Tibial artery (tissue), 4 donors: ENCODE data around the gene APCDD1.
"Not testable (repeated sequence)": the region's sequence is repeated elsewhere in the genome, so short reads cannot be mapped to it uniquely, and the experiment has no call there.

Experiments used
- DNase-seq, 2 donors: peaks; one replicate each; pipeline ENCODE4 v3.0.0-alpha.2; 2019
- H3K27ac ChIP-seq, 2 donors: fragments of 200-600 bp; sonication (generic) in 1 of 2; 1 replicate in 1 of 2; 2 replicates in 1 of 2; pipeline ENCODE4 v1.5.1; 2018 to 2019; ENCODE audit warnings: mild to moderate bottlenecking in 1 of 2
- H3K27me3 ChIP-seq, 2 donors: fragments of 200-600 bp; sonication (generic) in 1 of 2; one replicate each; pipeline versions ENCODE4 v1.5.1 to v1.6.0; 2016 to 2019
- H3K36me3 ChIP-seq, 3 donors: fragments of 200-600 bp; sonication (generic) in 2 of 3; one replicate each; pipeline ENCODE4 v1.5.1; 2016 to 2019; ENCODE audit warnings: mild to moderate bottlenecking in 2 of 3
- H3K4me1 ChIP-seq, 4 donors: fragments of 200-600 bp; sonication (generic) in 2 of 4; 1 replicate in 3 of 4; 2 replicates in 1 of 4; pipeline ENCODE4 v1.5.1; 2016 to 2019
- H3K4me3 ChIP-seq, 2 donors: fragments of 200-600 bp; sonication (generic) in 1 of 2; 1 replicate in 1 of 2; 2 replicates in 1 of 2; pipeline ENCODE4 v1.5.1; 2018 to 2019; ENCODE audit warnings: mild to moderate bottlenecking in 2 of 2
- H3K9me3 ChIP-seq, 3 donors: fragments of 200-600 bp; sonication (generic) in 1 of 3; one replicate each; pipeline ENCODE4 v1.5.1; 2016 to 2019
- CTCF ChIP-seq, 2 experiments: fragments of 200-600 bp in 1 of 2; fragments of 450-650 bp in 1 of 2; IDR thresholded peaks; one replicate each; pipeline ENCODE4 v1.5.1; 2017 to 2019; ENCODE audit warnings: antibody characterized with exemption in 2 of 2, mild to moderate bottlenecking in 1 of 2, moderate library complexity in 1 of 2
- intact Hi-C: fragments of 100-400 bp; cut with DNase I; formaldehyde crosslinking; loops from one replicate; pipeline ENCODE4 v1.15.0; 2023; ENCODE audit warnings: low total_unique reads

Gene APCDD1

GRCh38 chr18:10533111-10533510 lies 78.7 kb downstream of the APCDD1 start:
- Histone ChIP-seq H3K27ac (no peak overlapping the region), H3K4me3 (no peak overlapping the region), H3K9me3 (no peaks in the 10 kb centered on the region), H3K4me1 (peaks cover 0 to 35% (median 5%) of the 10 kb centered on the region in 4 donors), H3K36me3 (peaks cover 0 to 8% (median 7%) of the 10 kb centered on the region in 3 donors), H3K27me3 (no peaks in the 10 kb centered on the region)
- no peak for TF ChIP-seq CTCF (IDR thresholded peaks at IDR 0.05)
- intact Hi-C loops = no loop called here
- DNase-seq = no peak

GRCh38 chr18:10536280-10536679 lies 81.8 kb downstream of the APCDD1 start:
- Histone ChIP-seq H3K27me3 (no peaks in the 10 kb centered on the region), H3K36me3 (peaks cover 18 to 33% (median 29%) of the 10 kb centered on the region in 3 donors), H3K27ac (no peak overlapping the region), H3K4me3 (no peak overlapping the region), H3K9me3 (no peaks in the 10 kb centered on the region), H3K4me1 (peaks cover 0 to 15% (median 0%) of the 10 kb centered on the region in 4 donors)
- no peak for TF ChIP-seq CTCF (IDR thresholded peaks at IDR 0.05)
- DNase-seq = no peak
- intact Hi-C loops = no loop called here

- no peak overlapping the region for H3K27ac ChIP-seq
- DNase-seq = no peak
- H3K4me1 ChIP-seq = peaks cover 0 to 17% (median 0%) of the 10 kb centered on the region in 4 donors
- peaks cover 31 to 43% (median 41%) of the 10 kb centered on the region in 3 donors for H3K36me3 ChIP-seq
- no peaks in the 10 kb centered on the region for H3K9me3 ChIP-seq
- TF ChIP-seq CTCF (IDR thresholded peaks at IDR 0.05) = no peak
- H3K27me3 ChIP-seq = no peaks in the 10 kb centered on the region
- H3K4me3 ChIP-seq = no peak overlapping the region
- intact Hi-C loops = no loop called here
These were observed 83.3 kb downstream of the APCDD1 start for GRCh38 chr18:10537765-10538164.

- H3K27ac ChIP-seq, H3K9me3 ChIP-seq, H3K27me3 ChIP-seq, H3K4me3 ChIP-seq, DNase-seq, intact Hi-C loops: not testable (repeated sequence)
- H3K36me3 ChIP-seq = peaks cover 34 to 44% (median 36%) of the 10 kb centered on the region in 3 donors
- peaks cover 0 to 30% (median 0%) of the 10 kb centered on the region in 4 donors for H3K4me1 ChIP-seq
These were observed 84.7 kb downstream of the APCDD1 start for GRCh38 chr18:10539124-10539523.
